Mesendoderm (in vitro differentiated cells): ENCODE data around the gene ADCY9.

Experiments
- DNase-seq: peaks from one replicate; pipeline ENCODE4 v3.0.0; 2013
- H2AK5ac ChIP-seq: 2 replicates; pipeline ENCODE4 v1.6.1; 2013; ENCODE audit warnings: low read length, inconsistent platforms
- H2BK120ac ChIP-seq: 2 replicates; pipeline ENCODE4 v1.6.1; 2013; ENCODE audit warnings: low read depth, mild to moderate bottlenecking, low read length, moderate library complexity, mixed read lengths
- H2BK15ac ChIP-seq: replicated peaks from 2 replicates; pipeline ENCODE4 v1.6.1; 2013; ENCODE audit warnings: low read depth, mild to moderate bottlenecking, moderate library complexity
- H2BK5ac ChIP-seq: 2 replicates; pipeline ENCODE4 v1.6.1; 2013; ENCODE audit warnings: low read length, inconsistent platforms
- H3K18ac ChIP-seq: 2 replicates; pipeline ENCODE4 v1.6.1; 2013; ENCODE audit warnings: mild to moderate bottlenecking, low read length, mixed read lengths
- H3K23ac ChIP-seq: one replicate; pipeline ENCODE4 v1.6.1; 2013; ENCODE audit warnings: low read length
- H3K27ac ChIP-seq: 2 replicates; pipeline ENCODE4 v1.5.1; 2013; ENCODE audit warnings: low read depth, mild to moderate bottlenecking, inconsistent platforms, low read length, moderate library complexity
- H3K27me3 ChIP-seq: 2 replicates; pipeline ENCODE4 v1.6.1; 2013; ENCODE audit warnings: low read length, control low read depth, mild to moderate bottlenecking, inconsistent platforms; ENCODE audit not compliant: insufficient read depth, poor library complexity
- H3K36me3 ChIP-seq: 2 replicates; pipeline ENCODE4 v1.6.1; 2013; ENCODE audit warnings: low read length, inconsistent platforms; ENCODE audit not compliant: control insufficient read depth, insufficient read depth
- H3K4ac ChIP-seq: one replicate; pipeline ENCODE4 v1.6.1; 2013; ENCODE audit warnings: low read depth, mild to moderate bottlenecking, low read length, moderate library complexity
- H3K4me1 ChIP-seq: 2 replicates; pipeline ENCODE4 v1.6.1; 2013; ENCODE audit warnings: low read depth, low read length, inconsistent platforms; ENCODE audit not compliant: control insufficient read depth
- H3K4me2 ChIP-seq: 2 replicates; pipeline ENCODE4 v1.6.1; 2013; ENCODE audit warnings: low read length
- H3K4me3 ChIP-seq: 2 replicates; pipeline ENCODE4 v1.5.1; 2013; ENCODE audit warnings: mild to moderate bottlenecking, low read length
- H3K56ac ChIP-seq: one replicate; pipeline ENCODE4 v1.6.1; 2013; ENCODE audit warnings: low read length
- H3K79me1 ChIP-seq: 2 replicates; pipeline ENCODE4 v1.6.1; 2013; ENCODE audit warnings: low read length, inconsistent platforms
- H3K79me2 ChIP-seq: 2 replicates; pipeline ENCODE4 v1.6.1; 2013; ENCODE audit warnings: mild to moderate bottlenecking, low read length; ENCODE audit not compliant: control insufficient read depth, insufficient read depth
- H3K9ac ChIP-seq: 2 replicates; pipeline ENCODE4 v1.6.1; 2013; ENCODE audit warnings: low read length, inconsistent platforms
- H4K5ac ChIP-seq: one replicate; pipeline ENCODE4 v1.6.1; 2013; ENCODE audit warnings: low read length
- H4K8ac ChIP-seq: one replicate; pipeline ENCODE4 v1.6.1; 2013; ENCODE audit warnings: low read depth, mild to moderate bottlenecking, control low read depth, low read length, moderate library complexity
- WGBS: extraction: QIAGEN DNeasy Blood & Tissue Kit; methylation state at CpG from one replicate; pipeline ENCODE4 v1.1.7; 2013; ENCODE audit warnings: low lambda C conversion rate, missing lambda C conversion rate; ENCODE audit not compliant: insufficient coverage; ENCODE audit errors: extremely low coverage; 5-methylcytosine and 5-hydroxymethylcytosine counted together

ADCY9 gene

DNA sequence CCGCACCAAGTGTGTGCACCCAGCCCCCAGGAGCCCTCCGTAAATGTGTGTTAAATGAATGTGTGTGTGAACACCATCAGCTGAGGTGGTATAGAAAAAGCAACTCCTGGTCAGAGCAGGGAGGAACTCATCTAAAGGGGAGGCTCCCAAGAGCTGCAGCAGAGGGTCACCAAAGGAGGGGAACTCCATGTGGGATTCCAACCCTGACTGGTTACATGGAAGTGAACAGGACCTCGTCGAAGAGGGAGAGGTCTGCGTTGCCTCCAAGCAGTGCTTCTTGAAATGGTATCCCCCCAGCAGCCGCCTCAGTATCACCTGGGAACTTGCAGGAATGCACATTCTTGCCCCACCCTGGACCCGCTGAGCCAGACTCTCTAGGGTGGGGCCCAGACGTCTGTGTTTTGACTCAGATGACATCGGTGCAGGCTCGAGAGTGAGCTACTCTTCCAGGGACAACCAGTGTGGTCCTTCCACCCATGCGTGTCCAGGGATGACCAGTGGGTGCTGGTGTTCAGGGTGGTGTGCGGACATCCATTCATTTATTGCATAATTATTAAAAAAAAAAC, 30.8 kb downstream of the ADCY9 start:
- Histone ChIP-seq H3K23ac (no peak overlapping the region), H2BK15ac (no peak overlapping the region), H2BK5ac (no peak overlapping the region), H3K79me1 (peaks cover 3% of the 10 kb centered on the region), H4K8ac (no peak overlapping the region), H3K4me3 (no peak overlapping the region), H3K9ac (no peak overlapping the region), H3K27me3 (no peaks in the 10 kb centered on the region), H2BK120ac (no peak overlapping the region), H3K36me3 (no peaks in the 10 kb centered on the region), H3K4me2 (no peak overlapping the region), H3K79me2 (no peaks in the 10 kb centered on the region), H3K27ac (no peak overlapping the region), H2AK5ac (no peak overlapping the region), H4K5ac (no peak overlapping the region), H3K4ac (no peak overlapping the region), H3K56ac (no peak overlapping the region), H3K4me1 (no peaks in the 10 kb centered on the region), H3K18ac (no peak overlapping the region)
- WGBS, result no CpG with 5 or more reads among the region's 12 CpGs
- peak; percentile 40 for DNase-seq

DNA sequence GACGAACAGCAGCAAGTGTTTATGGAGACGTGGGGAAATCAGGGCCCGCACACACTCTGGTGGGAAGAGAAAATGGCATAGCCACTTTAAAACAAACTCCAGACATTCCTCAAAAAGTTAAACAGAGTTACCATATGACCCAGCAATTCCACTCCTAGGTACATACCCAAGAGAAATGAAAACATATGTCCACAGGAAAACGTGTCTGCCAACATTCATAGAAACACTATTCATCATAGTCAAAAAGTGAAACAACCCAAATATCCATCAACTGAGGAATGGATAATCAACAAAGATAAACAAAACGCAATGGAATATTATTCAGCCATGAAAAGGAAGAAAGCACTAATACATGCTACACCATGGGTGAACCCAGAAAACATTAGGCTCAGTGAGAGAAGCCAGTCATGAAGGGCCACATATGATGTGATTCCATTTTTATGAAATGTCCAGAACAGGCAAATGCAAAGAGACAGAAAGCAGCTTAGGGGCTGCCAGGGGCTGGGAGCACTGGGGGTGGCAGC, 32.8 kb downstream of the ADCY9 start:
- H3K27ac ChIP-seq, result no peak overlapping the region
- no peak overlapping the region for H2BK5ac ChIP-seq
- H2AK5ac ChIP-seq, result no peak overlapping the region
- H3K23ac ChIP-seq, result no peak overlapping the region
- H3K4me1 ChIP-seq, result no peaks in the 10 kb centered on the region
- no peak overlapping the region for H3K4me3 ChIP-seq
- H4K8ac ChIP-seq, result no peak overlapping the region
- no peak for DNase-seq
- no peak overlapping the region for H2BK15ac ChIP-seq
- H3K18ac ChIP-seq, result no peak overlapping the region
- no peaks in the 10 kb centered on the region for H3K27me3 ChIP-seq
- no peak overlapping the region for H3K9ac ChIP-seq
- H3K79me2 ChIP-seq, result no peaks in the 10 kb centered on the region
- H3K4ac ChIP-seq, result no peak overlapping the region
- no peak overlapping the region for H3K56ac ChIP-seq
- no CpG with 5 or more reads among the region's 5 CpGs for WGBS
- peaks cover 3% of the 10 kb centered on the region for H3K79me1 ChIP-seq
- no peak overlapping the region for H4K5ac ChIP-seq
- no peaks in the 10 kb centered on the region for H3K36me3 ChIP-seq
- no peak overlapping the region for H2BK120ac ChIP-seq
- H3K4me2 ChIP-seq, result no peak overlapping the region

GRCh38 chr16:4082474-4083044, 33.7 kb downstream of the ADCY9 start:
- H3K79me1 ChIP-seq, result peaks cover 3% of the 10 kb centered on the region

DNA sequence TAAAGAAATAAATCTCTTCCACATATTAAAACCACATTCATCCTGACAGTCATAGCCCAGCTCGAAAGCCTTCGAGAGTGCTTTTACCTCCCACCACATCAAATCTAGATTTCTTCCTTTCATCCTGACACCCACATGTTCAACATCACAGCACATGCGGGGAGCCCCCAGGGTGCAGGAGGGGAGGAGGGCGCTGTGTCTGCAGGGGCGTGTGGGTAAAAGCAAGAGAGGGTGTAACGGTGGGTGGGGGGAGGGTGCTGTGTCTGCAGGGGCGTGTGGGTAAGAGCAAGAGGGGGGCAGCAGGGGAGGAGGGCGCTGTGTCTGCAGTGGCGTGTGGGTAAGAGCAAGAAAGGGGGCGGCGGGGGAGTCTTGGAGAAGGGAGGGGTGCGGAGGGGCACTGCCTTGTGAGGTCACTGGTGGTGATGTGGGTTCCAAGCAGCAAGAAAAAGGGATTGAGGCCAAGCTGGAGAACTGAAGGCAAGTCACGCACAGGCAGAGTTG, 34.7 kb downstream of the ADCY9 start:
- no peaks in the 10 kb centered on the region for H3K4me1 ChIP-seq

More at GRCh38 chr16:4082474-4083044, 33.7 kb downstream of the ADCY9 start:
- Histone ChIP-seq H3K4ac (no peak overlapping the region), H3K27me3 (no peaks in the 10 kb centered on the region), H3K27ac (no peak overlapping the region), H2BK5ac (no peak overlapping the region), H3K79me2 (no peaks in the 10 kb centered on the region), H3K4me2 (no peak overlapping the region), H4K8ac (no peak overlapping the region), H3K36me3 (no peaks in the 10 kb centered on the region), H3K9ac (no peak overlapping the region), H2BK120ac (no peak overlapping the region), H3K4me3 (no peak overlapping the region), H3K4me1 (no peaks in the 10 kb centered on the region), H2AK5ac (no peak overlapping the region), H3K18ac (no peak overlapping the region), H2BK15ac (no peak overlapping the region), H4K5ac (no peak overlapping the region), H3K56ac (no peak overlapping the region), H3K23ac (no peak overlapping the region)
- no CpG with 5 or more reads among the region's 15 CpGs for WGBS
- DNase-seq, result no peak

GRCh38 chr16:4081047-4081446, 35.2 kb downstream of the ADCY9 start:
- H2BK5ac ChIP-seq, result no peak overlapping the region
- no peak overlapping the region for H3K18ac ChIP-seq
- no peak overlapping the region for H3K23ac ChIP-seq
- no peak overlapping the region for H3K4ac ChIP-seq
- no peak overlapping the region for H4K5ac ChIP-seq
- no peak overlapping the region for H2BK15ac ChIP-seq
- H3K79me2 ChIP-seq, result no peaks in the 10 kb centered on the region
- no peak overlapping the region for H3K4me3 ChIP-seq
- no peak overlapping the region for H2AK5ac ChIP-seq
- peak; percentile 26 for DNase-seq
- no peak overlapping the region for H3K56ac ChIP-seq
- H2BK120ac ChIP-seq, result no peak overlapping the region
- H4K8ac ChIP-seq, result no peak overlapping the region
- WGBS, result no CpG with 5 or more reads among the region's 10 CpGs
- no peaks in the 10 kb centered on the region for H3K27me3 ChIP-seq
- H3K4me2 ChIP-seq, result no peak overlapping the region
- peaks cover 3% of the 10 kb centered on the region for H3K79me1 ChIP-seq
- no peaks in the 10 kb centered on the region for H3K4me1 ChIP-seq
- no peak overlapping the region for H3K27ac ChIP-seq
- no peak overlapping the region for H3K9ac ChIP-seq
- no peaks in the 10 kb centered on the region for H3K36me3 ChIP-seq

More for the DNA sequence above, 34.7 kb downstream of the ADCY9 start:
- H2BK120ac ChIP-seq, result no peak overlapping the region
- no peak overlapping the region for H2AK5ac ChIP-seq
- peaks cover 3% of the 10 kb centered on the region for H3K79me1 ChIP-seq
- no peak overlapping the region for H4K5ac ChIP-seq
- 100% methylated on average over 2 of the region's 13 CpGs for WGBS
- no peak overlapping the region for H3K27ac ChIP-seq
- DNase-seq, result no peak
- H2BK15ac ChIP-seq, result no peak overlapping the region
- H3K4me2 ChIP-seq, result no peak overlapping the region
- H4K8ac ChIP-seq, result no peak overlapping the region
- H3K23ac ChIP-seq, result no peak overlapping the region
- no peak overlapping the region for H3K4me3 ChIP-seq
- no peak overlapping the region for H3K18ac ChIP-seq
- no peak overlapping the region for H3K9ac ChIP-seq
- H3K79me2 ChIP-seq, result no peaks in the 10 kb centered on the region
- H3K4ac ChIP-seq, result no peak overlapping the region
- no peak overlapping the region for H3K56ac ChIP-seq
- H3K27me3 ChIP-seq, result no peaks in the 10 kb centered on the region
- H3K36me3 ChIP-seq, result no peaks in the 10 kb centered on the region
- no peak overlapping the region for H2BK5ac ChIP-seq
